Prostate gland (tissue), 2 donors: ENCODE data around the gene PTPN14.
"Not testable (repeated sequence)": the region's sequence is repeated elsewhere in the genome, so short reads cannot be mapped to it uniquely, and the experiment has no call there.

Experiments
- POLR2AphosphoS5 ChIP-seq: sonication (generic); formaldehyde crosslinking; IDR thresholded peaks from one replicate; pipeline ENCODE4 v1.6.1; 2017; ENCODE audit warnings: antibody characterized with exemption
- TF ChIP-seq, protein P1 (sequence below), 4 experiments: fragments of 200-600 bp in 2 of 4; fragments of 450-650 bp in 2 of 4; sonication (generic) in 2 of 4; IDR thresholded peaks; 1 replicate in 3 of 4; 2 replicates in 1 of 4; pipeline ENCODE4 v1.5.1; 2016 to 2019; ENCODE audit warnings: antibody characterized with exemption in 4 of 4, mild to moderate bottlenecking in 2 of 4, moderate library complexity in 2 of 4

- not testable (repeated sequence) for TF ChIP-seq POLR2AphosphoS5
- TF ChIP-seq, protein P1, sequence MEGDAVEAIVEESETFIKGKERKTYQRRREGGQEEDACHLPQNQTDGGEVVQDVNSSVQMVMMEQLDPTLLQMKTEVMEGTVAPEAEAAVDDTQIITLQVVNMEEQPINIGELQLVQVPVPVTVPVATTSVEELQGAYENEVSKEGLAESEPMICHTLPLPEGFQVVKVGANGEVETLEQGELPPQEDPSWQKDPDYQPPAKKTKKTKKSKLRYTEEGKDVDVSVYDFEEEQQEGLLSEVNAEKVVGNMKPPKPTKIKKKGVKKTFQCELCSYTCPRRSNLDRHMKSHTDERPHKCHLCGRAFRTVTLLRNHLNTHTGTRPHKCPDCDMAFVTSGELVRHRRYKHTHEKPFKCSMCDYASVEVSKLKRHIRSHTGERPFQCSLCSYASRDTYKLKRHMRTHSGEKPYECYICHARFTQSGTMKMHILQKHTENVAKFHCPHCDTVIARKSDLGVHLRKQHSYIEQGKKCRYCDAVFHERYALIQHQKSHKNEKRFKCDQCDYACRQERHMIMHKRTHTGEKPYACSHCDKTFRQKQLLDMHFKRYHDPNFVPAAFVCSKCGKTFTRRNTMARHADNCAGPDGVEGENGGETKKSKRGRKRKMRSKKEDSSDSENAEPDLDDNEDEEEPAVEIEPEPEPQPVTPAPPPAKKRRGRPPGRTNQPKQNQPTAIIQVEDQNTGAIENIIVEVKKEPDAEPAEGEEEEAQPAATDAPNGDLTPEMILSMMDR (IDR thresholded peaks at IDR 0.05) = not testable (repeated sequence)
Observed at GRCh38 chr1:214494179-214494578, 57.2 kb downstream of the PTPN14 start.
